Rectal smooth muscle tissue (tissue), 1 donor: ENCODE results near the gene SYNCRIP.
A peak's percentile ranks its signal among the peaks of the same experiment; 100 is the strongest.

ENCODE experiments used
- H3K27ac ChIP-seq: one replicate; pipeline ENCODE4 v1.7.0; 2013; ENCODE audit warnings: low read depth, low read length, inconsistent platforms
- H3K27me3 ChIP-seq: one replicate; pipeline ENCODE4 v1.7.0; 2013; ENCODE audit warnings: low read length; ENCODE audit not compliant: control insufficient read depth, insufficient read depth
- H3K36me3 ChIP-seq: one replicate; pipeline ENCODE4 v1.7.0; 2013; ENCODE audit warnings: low read length; ENCODE audit not compliant: control insufficient read depth, insufficient read depth
- H3K4me1 ChIP-seq: one replicate; pipeline ENCODE4 v1.7.0; 2013; ENCODE audit warnings: low read length; ENCODE audit not compliant: control insufficient read depth, insufficient read depth
- H3K4me3 ChIP-seq: one replicate; pipeline ENCODE4 v1.7.0; 2013; ENCODE audit warnings: low read length
- H3K9ac ChIP-seq: one replicate; pipeline ENCODE4 v1.7.0; 2013; ENCODE audit warnings: low read length

The SYNCRIP gene

GRCh38 chr6:85677234-85677956 lies 34.7 kb upstream of the SYNCRIP start:
- H3K4me3 ChIP-seq: peak overlapping the region; percentile 98
- peaks cover 13% of the 10 kb centered on the region for H3K4me1 ChIP-seq
- H3K27me3 ChIP-seq: no peaks in the 10 kb centered on the region
- H3K9ac ChIP-seq: peak overlapping the region; percentile 87
- peak overlapping the region; percentile 95 for H3K27ac ChIP-seq
- peaks cover 3% of the 10 kb centered on the region for H3K36me3 ChIP-seq

DNA sequence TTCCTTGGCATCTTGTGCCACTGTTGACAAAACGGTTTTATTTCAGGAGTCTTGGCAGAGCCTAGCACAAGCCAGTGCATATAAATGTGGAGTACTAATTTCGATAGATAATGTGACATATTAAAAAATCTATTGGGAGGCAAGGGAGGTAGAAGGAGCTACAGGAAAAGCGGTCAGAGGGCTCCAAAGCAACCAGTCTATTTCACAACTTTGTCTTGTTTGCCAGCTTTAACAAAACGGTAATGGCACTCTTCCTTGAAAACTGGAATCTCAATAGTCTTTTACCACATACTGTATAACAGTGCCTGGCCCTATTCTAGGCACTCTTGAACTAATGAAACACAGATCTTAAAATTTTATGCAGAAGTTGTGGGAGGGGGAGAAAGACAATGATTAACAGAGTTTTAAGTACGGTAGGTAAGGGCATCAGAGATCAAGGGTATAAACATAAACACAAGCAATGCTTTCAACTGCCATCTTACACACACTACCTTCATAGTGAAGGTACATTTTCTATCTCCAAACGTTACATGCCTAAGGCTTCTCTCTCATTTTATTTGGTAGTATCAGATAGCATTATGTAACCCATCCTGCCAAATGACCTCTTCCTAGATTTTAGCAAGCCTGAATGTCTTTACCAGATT lies 33.5 kb upstream of the SYNCRIP start:
- peaks cover 3% of the 10 kb centered on the region for H3K36me3 ChIP-seq
- H3K27ac ChIP-seq: peak overlapping the region; percentile 49
- H3K27me3 ChIP-seq: no peaks in the 10 kb centered on the region
- no peak overlapping the region for H3K9ac ChIP-seq
- H3K4me1 ChIP-seq: peaks cover 13% of the 10 kb centered on the region
- peak overlapping the region; percentile 98 for H3K4me3 ChIP-seq

DNA sequence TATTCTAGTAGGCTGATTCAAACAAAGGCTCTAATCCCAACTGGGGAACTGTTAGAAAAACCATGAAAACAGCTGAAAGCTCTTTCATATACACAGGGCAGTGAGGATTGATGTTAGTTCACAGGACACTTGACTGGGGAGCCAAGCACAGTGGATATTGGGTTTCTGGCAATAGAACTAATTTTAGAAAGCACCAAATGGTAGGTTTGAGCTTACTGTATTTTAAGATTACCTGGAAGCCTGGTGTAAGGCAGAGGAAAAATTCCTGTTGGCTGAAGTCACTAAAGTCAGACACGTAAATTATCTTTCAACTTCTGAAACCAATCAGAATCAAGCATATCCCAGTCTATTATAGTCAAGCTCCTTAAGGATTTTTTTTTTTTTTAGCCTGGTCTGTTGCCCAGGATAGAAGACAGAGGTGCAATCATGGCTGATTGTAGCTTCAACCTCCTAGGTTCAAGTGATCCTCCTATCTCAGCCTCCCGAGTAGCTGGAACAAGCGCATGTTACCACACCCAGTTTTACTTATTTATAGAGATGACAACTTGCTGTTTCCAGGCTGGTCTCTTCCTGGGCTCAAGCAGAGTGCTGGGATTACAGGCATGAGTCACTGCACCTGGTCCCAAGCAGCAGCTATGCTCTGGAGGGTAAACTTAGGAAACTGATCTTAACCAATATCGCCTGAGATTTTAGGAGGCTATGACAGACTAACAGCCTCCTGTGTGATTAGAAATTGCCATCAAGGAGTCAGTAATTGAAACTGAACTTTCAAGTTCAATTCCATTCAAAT lies 32.5 kb upstream of the SYNCRIP start:
- Histone ChIP-seq H3K4me1 (peaks cover 13% of the 10 kb centered on the region), H3K4me3 (peak overlapping the region; percentile 98), H3K36me3 (peaks cover 3% of the 10 kb centered on the region), H3K27ac (no peak overlapping the region), H3K27me3 (no peaks in the 10 kb centered on the region), H3K9ac (no peak overlapping the region)

DNA sequence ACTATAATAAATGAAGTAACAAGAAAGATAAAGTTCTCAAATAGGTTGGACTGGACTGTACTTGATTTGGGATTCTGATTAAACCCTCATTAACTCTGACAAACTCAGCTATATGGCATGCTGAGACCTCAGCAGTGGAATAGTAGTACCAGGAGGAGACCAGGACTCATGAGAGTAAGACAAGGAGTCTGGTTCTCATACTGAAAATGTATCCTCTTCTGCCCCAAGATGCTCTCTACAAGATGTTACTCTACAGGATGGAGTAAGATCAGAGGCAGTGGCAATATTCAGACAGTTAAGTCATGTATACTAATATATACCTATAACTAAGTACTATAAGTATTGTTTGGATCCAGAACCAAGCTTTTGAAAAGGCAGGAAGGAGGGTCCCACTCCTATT lies 31.9 kb upstream of the SYNCRIP start:
- Histone ChIP-seq H3K4me3 (no peak overlapping the region), H3K4me1 (peaks cover 11% of the 10 kb centered on the region)

GRCh38 chr6:85673198-85674139 lies 30.8 kb upstream of the SYNCRIP start:
- Histone ChIP-seq H3K36me3 (peaks cover 3% of the 10 kb centered on the region), H3K27ac (no peak overlapping the region), H3K27me3 (no peaks in the 10 kb centered on the region), H3K4me3 (no peak overlapping the region), H3K9ac (no peak overlapping the region), H3K4me1 (peaks cover 7% of the 10 kb centered on the region)

More for the DNA sequence above, 31.9 kb upstream of the SYNCRIP start:
- Histone ChIP-seq H3K9ac (no peak overlapping the region), H3K27me3 (no peaks in the 10 kb centered on the region), H3K36me3 (peaks cover 3% of the 10 kb centered on the region), H3K27ac (no peak overlapping the region)

- peaks cover 3% of the 10 kb centered on the region for H3K36me3 ChIP-seq
- H3K4me1 ChIP-seq: peaks cover 7% of the 10 kb centered on the region
- H3K27me3 ChIP-seq: no peaks in the 10 kb centered on the region
- no peak overlapping the region for H3K9ac ChIP-seq
- H3K27ac ChIP-seq: no peak overlapping the region
- H3K4me3 ChIP-seq: no peak overlapping the region
These were observed 29.9 kb upstream of the SYNCRIP start for GRCh38 chr6:85672623-85673022.

DNA sequence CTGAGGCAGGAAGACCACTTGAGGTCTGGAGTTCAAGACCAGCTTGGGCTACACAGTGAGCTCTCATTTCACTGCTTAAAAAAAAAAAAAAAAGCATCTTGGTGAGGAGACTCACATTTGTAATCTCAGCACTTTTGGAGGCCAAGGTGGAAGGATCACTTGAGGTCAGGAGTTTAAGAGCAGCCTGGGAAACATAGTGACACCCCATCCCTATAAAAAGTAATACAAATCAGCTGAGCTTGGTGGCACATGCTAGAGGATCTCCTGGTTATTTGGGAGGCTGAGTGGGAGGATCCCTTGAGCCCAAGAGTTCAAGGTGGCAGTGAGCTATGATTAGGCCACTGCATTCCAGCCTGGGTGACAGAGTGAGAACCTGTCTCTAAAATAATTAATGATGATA lies 29.4 kb upstream of the SYNCRIP start:
- Histone ChIP-seq H3K36me3 (peaks cover 3% of the 10 kb centered on the region), H3K4me1 (peaks cover 7% of the 10 kb centered on the region), H3K27ac (no peak overlapping the region), H3K27me3 (no peaks in the 10 kb centered on the region), H3K4me3 (no peak overlapping the region), H3K9ac (no peak overlapping the region)

DNA sequence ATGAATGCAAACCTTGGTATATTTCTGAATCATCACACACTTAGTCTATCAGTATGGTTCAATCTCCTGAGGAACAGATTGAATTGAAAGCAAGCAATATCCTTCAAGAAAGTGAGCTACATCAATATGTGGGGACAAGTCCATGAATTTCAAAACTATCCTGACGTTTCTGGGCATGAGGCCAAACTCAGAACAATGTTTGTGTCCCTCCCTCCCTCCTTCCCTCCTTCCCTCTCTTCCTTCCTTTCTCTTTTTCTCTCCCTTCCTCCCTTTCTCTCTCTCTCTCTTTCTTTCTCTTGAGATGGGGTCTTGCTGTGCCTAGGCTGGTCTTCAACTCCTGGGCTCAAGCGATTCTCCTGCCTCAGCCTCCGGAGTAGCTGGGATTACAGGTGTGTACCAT lies 27.9 kb upstream of the SYNCRIP start:
- H3K4me1 ChIP-seq: no peaks in the 10 kb centered on the region
- H3K4me3 ChIP-seq: no peak overlapping the region
- no peak overlapping the region for H3K27ac ChIP-seq
- H3K27me3 ChIP-seq: no peaks in the 10 kb centered on the region
- H3K36me3 ChIP-seq: no peaks in the 10 kb centered on the region
- H3K9ac ChIP-seq: no peak overlapping the region

DNA sequence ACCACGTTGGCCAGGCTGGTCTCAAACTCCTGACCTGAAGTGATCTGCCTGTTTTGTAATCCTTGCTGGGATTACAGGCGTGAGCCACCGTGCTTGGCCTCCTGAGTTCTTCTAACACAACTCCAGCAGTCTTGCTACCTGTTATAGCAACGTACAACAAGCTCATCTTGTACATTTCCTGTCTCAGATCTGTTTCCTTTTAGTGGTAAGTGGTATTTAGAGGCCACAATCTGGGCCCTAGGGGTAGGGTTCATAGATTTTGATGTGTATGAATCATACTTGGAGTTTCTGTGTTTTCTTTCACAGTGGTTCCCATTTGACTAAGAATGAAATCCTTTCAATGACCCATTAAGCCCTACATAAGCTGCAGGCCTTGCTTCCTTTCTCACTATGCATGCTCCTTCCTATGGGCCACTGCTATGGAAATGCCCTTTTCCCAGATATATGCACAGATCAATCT lies 27.1 kb upstream of the SYNCRIP start:
- Histone ChIP-seq H3K4me1 (no peaks in the 10 kb centered on the region), H3K27ac (no peak overlapping the region), H3K4me3 (no peak overlapping the region), H3K27me3 (no peaks in the 10 kb centered on the region), H3K36me3 (no peaks in the 10 kb centered on the region), H3K9ac (no peak overlapping the region)

DNA sequence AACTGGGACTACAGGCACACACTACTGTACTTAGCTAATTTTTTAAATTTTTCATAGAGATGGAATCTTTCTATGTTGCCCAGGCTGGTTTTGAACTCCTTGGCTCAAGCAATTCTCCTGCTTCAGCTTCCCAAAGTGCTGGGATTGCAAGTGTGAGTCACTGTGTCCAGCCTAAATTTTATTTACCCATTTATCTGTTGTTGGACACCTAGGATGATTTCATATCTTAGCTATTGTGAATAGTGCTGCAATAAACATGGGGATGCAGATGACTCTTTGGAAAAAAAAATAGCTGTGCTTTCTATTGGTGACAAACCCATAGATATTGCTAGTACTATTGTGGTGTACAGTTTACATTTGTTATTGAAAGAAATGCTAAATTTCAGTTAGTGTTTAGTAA lies 19.6 kb upstream of the SYNCRIP start:
- Histone ChIP-seq H3K36me3 (no peaks in the 10 kb centered on the region), H3K9ac (no peak overlapping the region)

DNA sequence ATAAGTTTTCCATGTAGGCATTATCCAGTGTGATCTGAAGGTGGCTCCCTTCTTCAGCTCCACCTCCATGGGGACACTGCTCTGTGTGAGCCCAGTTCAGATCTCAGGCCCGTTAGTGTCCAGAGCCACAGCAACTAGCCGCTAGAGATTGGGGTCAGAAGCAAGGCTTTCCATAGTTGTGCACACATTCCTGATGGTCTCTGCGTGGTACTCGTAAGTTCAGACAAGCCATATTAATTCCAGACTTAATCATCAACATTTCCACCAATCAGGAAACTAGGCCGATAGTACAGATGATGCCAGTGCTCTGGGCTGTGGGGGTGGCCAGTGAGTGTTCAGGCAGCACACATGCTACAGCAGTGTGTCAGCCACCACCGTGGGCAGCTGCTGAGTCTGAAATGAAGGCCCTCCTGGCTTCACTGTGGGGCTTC lies 17.5 kb upstream of the SYNCRIP start:
- no peaks in the 10 kb centered on the region for H3K27me3 ChIP-seq
- no peak overlapping the region for H3K9ac ChIP-seq
- H3K27ac ChIP-seq: no peak overlapping the region
- no peak overlapping the region for H3K4me3 ChIP-seq
- H3K36me3 ChIP-seq: no peaks in the 10 kb centered on the region
- H3K4me1 ChIP-seq: no peaks in the 10 kb centered on the region

More for the DNA sequence above, 19.6 kb upstream of the SYNCRIP start:
- no peaks in the 10 kb centered on the region for H3K4me1 ChIP-seq
- no peaks in the 10 kb centered on the region for H3K27me3 ChIP-seq
- no peak overlapping the region for H3K27ac ChIP-seq
- H3K4me3 ChIP-seq: no peak overlapping the region
